Measurements from ENCODE around the gene CLIP2. TPM values are rescaled to one million over a fixed set of nuclear protein-coding genes. Genes with fewer than 3 reads are reported as not detected.

CLIP2 gene
- total and polyA plus RNA-seq, 4 donors: 15.3 to 35.7 (median 21.9) TPM

- no peak overlapping the region for H3K4me3 ChIP-seq (ENCODE audit: low read length in 2 of 2)
- intact Hi-C loops (cut with DNase I): loop anchor here (5.0 to 10.0 kb wide), 2 partner anchors 50 to 112 kb away; no protein-coding TSS in a partner anchor
- H3K27ac ChIP-seq (ENCODE audit: low read depth in 1 of 2, low read length in 2 of 2): no peak overlapping the region
- H3K4me1 ChIP-seq (ENCODE audit: control insufficient read depth in 1 of 2, insufficient read depth in 2 of 2, low read length in 2 of 2): no peaks in the 10 kb centered on the region
- no peaks in the 10 kb centered on the region for H3K9me3 ChIP-seq (ENCODE audit: control insufficient read depth, low read length)
- 58 to 71% methylated on average over 6 to 11 of the region's 11 CpGs for WGBS, 2 donors
- no peaks in the 10 kb centered on the region for H3K27me3 ChIP-seq (ENCODE audit: control insufficient read depth in 1 of 2, insufficient read depth in 2 of 2, low read length in 1 of 2)
- no peaks in the 10 kb centered on the region for H3K36me3 ChIP-seq (ENCODE audit: control insufficient read depth in 1 of 2, insufficient read depth in 2 of 2, low read length in 1 of 2)
- no peak for ATAC-seq (ENCODE audit: low FRiP score)
- DNase-seq: no peak
Measured at GRCh38 chr7:74454925-74455288, 165.7 kb downstream of the CLIP2 start.

- ATAC-seq (ENCODE audit: low FRiP score) (peak; percentile 49), DNase-seq (no peak)
- Histone ChIP-seq H3K27me3 (ENCODE audit: control insufficient read depth in 1 of 2, insufficient read depth in 2 of 2, low read length in 1 of 2) (no peaks in the 10 kb centered on the region), H3K36me3 (ENCODE audit: control insufficient read depth in 1 of 2, insufficient read depth in 2 of 2, low read length in 1 of 2) (no peaks in the 10 kb centered on the region), H3K4me1 (ENCODE audit: control insufficient read depth in 1 of 2, insufficient read depth in 2 of 2, low read length in 2 of 2) (no peaks in the 10 kb centered on the region), H3K4me3 (ENCODE audit: low read length in 2 of 2) (no peak overlapping the region), H3K9me3 (ENCODE audit: control insufficient read depth, low read length) (no peaks in the 10 kb centered on the region), H3K27ac (ENCODE audit: low read depth in 1 of 2, low read length in 2 of 2) (no peak overlapping the region)
- 44 to 50% methylated on average over 13 of the region's 13 CpGs for WGBS, 2 donors
- intact Hi-C loops (cut with DNase I): loop anchor here in 1 of 2 donors (10.0 kb wide), 1 partner anchor 49 kb away; no protein-coding TSS in a partner anchor
Measured at GRCh38 chr7:74455291-74455804, 166.1 kb downstream of the CLIP2 start.

Other genes starting within 250 kb of the CLIP2 start
- gene LIMK1, start 205.6 kb upstream of the CLIP2 start, total RNA-seq: 10 to 100 TPM; 14.7 to 18.9 TPM
- 1 to 10 TPM; 6.1 to 8.4 TPM for gene LIMK1, start 205.6 kb upstream of the CLIP2 start, polyA plus RNA-seq
- gene EIF4H, start 115.1 kb upstream of the CLIP2 start, total RNA-seq: 100 to 1,000 TPM; 190 to 207 TPM
- 100 to 1,000 TPM; 140 to 183 TPM for gene EIF4H, start 115.1 kb upstream of the CLIP2 start, polyA plus RNA-seq
- gene LAT2, start 79.4 kb upstream of the CLIP2 start, total RNA-seq: 10 to 100 TPM; 12.0 to 17.0 TPM
- 10 to 100 TPM in 1 of 2 donors, 1 to 10 TPM in 1; 4.2 to 12.4 TPM for gene LAT2, start 79.4 kb upstream of the CLIP2 start, polyA plus RNA-seq
- gene RFC2, start 35.0 kb upstream of the CLIP2 start, total RNA-seq: 10 to 100 TPM; 13.7 to 14.2 TPM
- gene RFC2, start 35.0 kb upstream of the CLIP2 start, polyA plus RNA-seq: 10 to 100 TPM; 12.8 to 16.1 TPM
- gene GTF2IRD1, start 164.5 kb downstream of the CLIP2 start, total RNA-seq: 10 to 100 TPM; 10.3 to 11.5 TPM
- 1 to 10 TPM; 4.3 to 4.8 TPM for gene GTF2IRD1, start 164.5 kb downstream of the CLIP2 start, polyA plus RNA-seq